Measurements from ENCODE around the gene HOXB2.

HOXB2 gene

DNA sequence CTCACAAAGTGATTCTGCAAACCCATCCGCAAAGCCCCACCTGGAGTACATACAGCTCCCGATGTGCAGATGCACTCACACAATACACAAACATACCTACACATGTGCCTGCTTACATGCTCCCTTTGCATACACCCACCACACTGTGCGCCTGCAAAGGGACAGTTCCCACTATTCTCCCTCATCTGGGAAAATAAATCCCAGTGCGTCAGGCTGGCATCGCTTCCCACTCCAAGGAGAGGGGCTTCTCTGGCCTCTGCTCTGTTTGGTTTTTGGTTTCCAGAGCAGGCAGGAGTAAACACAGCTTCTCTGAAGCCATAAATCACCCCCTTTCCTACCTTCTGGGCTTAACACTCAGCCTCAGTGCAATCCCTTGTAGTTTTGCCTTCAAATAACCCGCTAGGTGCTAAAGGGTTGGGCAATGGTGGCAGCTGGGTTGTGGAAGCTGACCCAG lies 18.5 kb upstream of the HOXB2 start (continued):
- TF ChIP-seq ZNF121 (tag by site-specific recombination; IDR thresholded peaks at IDR 0.05) (no peak), ZNF600 (tag by site-specific recombination; IDR thresholded peaks at IDR 0.05) (peak; percentile 61; the same call in 1 of the 2 replicates), ZNF394 (tag by site-specific recombination; IDR thresholded peaks at IDR 0.05; ENCODE audit: borderline replicate concordance) (peak; percentile 37; the same call in 1 of the 2 replicates), ZBTB17 (tag by site-specific recombination; IDR thresholded peaks at IDR 0.05) (0 out of 2 replicates have a peak, but pooled peaks have one; percentile 20), SP7 (tag by site-specific recombination; IDR thresholded peaks at IDR 0.05) (peak; percentile 67), ZNF623 (tag by site-specific recombination; IDR thresholded peaks at IDR 0.05) (no peak), PATZ1 (tag by site-specific recombination; IDR thresholded peaks at IDR 0.05) (peak; percentile 47; the same call in 1 of the 2 replicates), BCL6B (tag by site-specific recombination; IDR thresholded peaks at IDR 0.05) (no peak), REPIN1 (tag by site-specific recombination; IDR thresholded peaks at IDR 0.05; ENCODE audit: low read depth) (no peak), ZNF629 (tag by site-specific recombination; IDR thresholded peaks at IDR 0.05) (no peak), CTCF (tag by site-specific recombination; IDR thresholded peaks at IDR 0.05) (no peak), TSHZ1 (tag by site-specific recombination; IDR thresholded peaks at IDR 0.05; ENCODE audit: borderline replicate concordance) (no peak), ZNF658 (tag by site-specific recombination; IDR thresholded peaks at IDR 0.05) (no peak), AEBP2 (tag by site-specific recombination; IDR thresholded peaks at IDR 0.05; ENCODE audit: borderline replicate concordance) (no peak), ZNF791 (tag by site-specific recombination; IDR thresholded peaks at IDR 0.05) (no peak), RBAK (tag by site-specific recombination; IDR thresholded peaks at IDR 0.05) (no peak), ZNF423 (tag by site-specific recombination; IDR thresholded peaks at IDR 0.05) (no peak), ZNF555 (tag by site-specific recombination; conservative IDR thresholded peaks at IDR 0.05) (no peak), ZBTB8A (tag by site-specific recombination; IDR thresholded peaks at IDR 0.05) (peak; percentile 42; the same call in 1 of the 2 replicates), ZBTB26 (tag by site-specific recombination; optimal IDR thresholded peaks at IDR 0.05) (no peak), GLI2 (tag by site-specific recombination; IDR thresholded peaks at IDR 0.05; ENCODE audit: borderline replicate concordance, low read depth) (no peak), ZNF302 (tag by site-specific recombination; IDR thresholded peaks at IDR 0.05; ENCODE audit: low read depth) (no peak), IKZF3 (tag by site-specific recombination; IDR thresholded peaks at IDR 0.05) (peak; percentile 76)
- TF ChIP-seq, protein P1, sequence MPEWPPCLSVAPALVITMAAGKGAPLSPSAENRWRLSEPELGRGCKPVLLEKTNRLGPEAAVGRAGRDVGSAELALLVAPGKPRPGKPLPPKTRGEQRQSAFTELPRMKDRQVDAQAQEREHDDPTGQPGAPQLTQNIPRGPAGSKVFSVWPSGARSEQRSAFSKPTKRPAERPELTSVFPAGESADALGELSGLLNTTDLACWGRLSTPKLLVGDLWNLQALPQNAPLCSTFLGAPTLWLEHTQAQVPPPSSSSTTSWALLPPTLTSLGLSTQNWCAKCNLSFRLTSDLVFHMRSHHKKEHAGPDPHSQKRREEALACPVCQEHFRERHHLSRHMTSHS (tag by site-specific recombination; IDR thresholded peaks at IDR 0.05), result no peak
- TF ChIP-seq, protein P2, sequence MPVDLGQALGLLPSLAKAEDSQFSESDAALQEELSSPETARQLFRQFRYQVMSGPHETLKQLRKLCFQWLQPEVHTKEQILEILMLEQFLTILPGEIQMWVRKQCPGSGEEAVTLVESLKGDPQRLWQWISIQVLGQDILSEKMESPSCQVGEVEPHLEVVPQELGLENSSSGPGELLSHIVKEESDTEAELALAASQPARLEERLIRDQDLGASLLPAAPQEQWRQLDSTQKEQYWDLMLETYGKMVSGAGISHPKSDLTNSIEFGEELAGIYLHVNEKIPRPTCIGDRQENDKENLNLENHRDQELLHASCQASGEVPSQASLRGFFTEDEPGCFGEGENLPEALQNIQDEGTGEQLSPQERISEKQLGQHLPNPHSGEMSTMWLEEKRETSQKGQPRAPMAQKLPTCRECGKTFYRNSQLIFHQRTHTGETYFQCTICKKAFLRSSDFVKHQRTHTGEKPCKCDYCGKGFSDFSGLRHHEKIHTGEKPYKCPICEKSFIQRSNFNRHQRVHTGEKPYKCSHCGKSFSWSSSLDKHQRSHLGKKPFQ (tag by site-specific recombination; IDR thresholded peaks at IDR 0.05), result peak; percentile 84
